ENCODE results near the gene SCN5A.
A peak's percentile ranks its signal among the peaks of the same experiment; 100 is the strongest.

The SCN5A gene

GRCh38 chr3:38649500-38650247 is at the start of gene SCN5A:
Gene SCN5A, minus strand, starts transcription at chr3:38649687. Its CDS starts 16,380 bp downstream, at chr3:38633307.
- Histone ChIP-seq H3K9me3 (ENCODE audit: control insufficient read depth, insufficient read depth, low read length) (no peaks in the 10 kb centered on the region), H3K27me3 (ENCODE audit: control insufficient read depth, insufficient read depth, low read length) (peaks cover 62% of the 10 kb centered on the region), H3K9ac (ENCODE audit: low read depth, low read length) (peak within 1 kb of the TSS; percentile 56), H3K4me3 (ENCODE audit: low read depth, low read length) (peak within 1 kb of the TSS; percentile 65), H3K36me3 (ENCODE audit: control insufficient read depth, insufficient read depth, low read length) (peaks cover 3% of the 10 kb centered on the region), H3K4me1 (ENCODE audit: control insufficient read depth, insufficient read depth, low read length) (peaks cover 3% of the 10 kb centered on the region)

- Histone ChIP-seq H3K4me1 (ENCODE audit: control insufficient read depth, insufficient read depth, low read length) (no peaks in the 10 kb centered on the region), H3K9me3 (ENCODE audit: control insufficient read depth, insufficient read depth, low read length) (no peaks in the 10 kb centered on the region), H3K9ac (ENCODE audit: low read depth, low read length) (no peak overlapping the region), H3K27me3 (ENCODE audit: control insufficient read depth, insufficient read depth, low read length) (no peaks in the 10 kb centered on the region), H3K4me3 (ENCODE audit: low read depth, low read length) (no peak overlapping the region), H3K36me3 (ENCODE audit: control insufficient read depth, insufficient read depth, low read length) (no peaks in the 10 kb centered on the region)
Measured at GRCh38 chr3:38698760-38699159, 49.3 kb upstream of the SCN5A start.

- no peaks in the 10 kb centered on the region for H3K27me3 ChIP-seq (ENCODE audit: control insufficient read depth, insufficient read depth, low read length)
- no peaks in the 10 kb centered on the region for H3K9me3 ChIP-seq (ENCODE audit: control insufficient read depth, insufficient read depth, low read length)
- H3K36me3 ChIP-seq (ENCODE audit: control insufficient read depth, insufficient read depth, low read length): no peaks in the 10 kb centered on the region
- no peak overlapping the region for H3K4me3 ChIP-seq (ENCODE audit: low read depth, low read length)
- H3K9ac ChIP-seq (ENCODE audit: low read depth, low read length): no peak overlapping the region
- H3K4me1 ChIP-seq (ENCODE audit: control insufficient read depth, insufficient read depth, low read length): no peaks in the 10 kb centered on the region
Measured at GRCh38 chr3:38698061-38698460, 48.6 kb upstream of the SCN5A start.

- H3K36me3 ChIP-seq (ENCODE audit: control insufficient read depth, insufficient read depth, low read length): no peaks in the 10 kb centered on the region
- no peak overlapping the region for H3K4me3 ChIP-seq (ENCODE audit: low read depth, low read length)
- H3K27me3 ChIP-seq (ENCODE audit: control insufficient read depth, insufficient read depth, low read length): no peaks in the 10 kb centered on the region
- no peak overlapping the region for H3K9ac ChIP-seq (ENCODE audit: low read depth, low read length)
- H3K9me3 ChIP-seq (ENCODE audit: control insufficient read depth, insufficient read depth, low read length): no peaks in the 10 kb centered on the region
- no peaks in the 10 kb centered on the region for H3K4me1 ChIP-seq (ENCODE audit: control insufficient read depth, insufficient read depth, low read length)
Measured at GRCh38 chr3:38696034-38696433, 46.5 kb upstream of the SCN5A start.

GRCh38 chr3:38690185-38690584 is 40.7 kb upstream of the SCN5A start:
- Histone ChIP-seq H3K4me3 (ENCODE audit: low read depth, low read length) (no peak overlapping the region), H3K9me3 (ENCODE audit: control insufficient read depth, insufficient read depth, low read length) (no peaks in the 10 kb centered on the region), H3K4me1 (ENCODE audit: control insufficient read depth, insufficient read depth, low read length) (no peaks in the 10 kb centered on the region), H3K9ac (ENCODE audit: low read depth, low read length) (no peak overlapping the region), H3K36me3 (ENCODE audit: control insufficient read depth, insufficient read depth, low read length) (no peaks in the 10 kb centered on the region), H3K27me3 (ENCODE audit: control insufficient read depth, insufficient read depth, low read length) (no peaks in the 10 kb centered on the region)

- H3K4me3 ChIP-seq (ENCODE audit: low read depth, low read length): no peak overlapping the region
- no peaks in the 10 kb centered on the region for H3K27me3 ChIP-seq (ENCODE audit: control insufficient read depth, insufficient read depth, low read length)
- no peaks in the 10 kb centered on the region for H3K4me1 ChIP-seq (ENCODE audit: control insufficient read depth, insufficient read depth, low read length)
- H3K9ac ChIP-seq (ENCODE audit: low read depth, low read length): no peak overlapping the region
- no peaks in the 10 kb centered on the region for H3K36me3 ChIP-seq (ENCODE audit: control insufficient read depth, insufficient read depth, low read length)
- H3K9me3 ChIP-seq (ENCODE audit: control insufficient read depth, insufficient read depth, low read length): no peaks in the 10 kb centered on the region
Measured at GRCh38 chr3:38689774-38690173, 40.3 kb upstream of the SCN5A start.

GRCh38 chr3:38689346-38689745 is 39.9 kb upstream of the SCN5A start:
- Histone ChIP-seq H3K36me3 (ENCODE audit: control insufficient read depth, insufficient read depth, low read length) (no peaks in the 10 kb centered on the region), H3K9ac (ENCODE audit: low read depth, low read length) (no peak overlapping the region), H3K9me3 (ENCODE audit: control insufficient read depth, insufficient read depth, low read length) (no peaks in the 10 kb centered on the region), H3K27me3 (ENCODE audit: control insufficient read depth, insufficient read depth, low read length) (no peaks in the 10 kb centered on the region), H3K4me1 (ENCODE audit: control insufficient read depth, insufficient read depth, low read length) (no peaks in the 10 kb centered on the region), H3K4me3 (ENCODE audit: low read depth, low read length) (no peak overlapping the region)

GRCh38 chr3:38687321-38687720 is 37.8 kb upstream of the SCN5A start:
- H3K4me3 ChIP-seq (ENCODE audit: low read depth, low read length): no peak overlapping the region
- no peaks in the 10 kb centered on the region for H3K9me3 ChIP-seq (ENCODE audit: control insufficient read depth, insufficient read depth, low read length)
- H3K36me3 ChIP-seq (ENCODE audit: control insufficient read depth, insufficient read depth, low read length): no peaks in the 10 kb centered on the region
- no peaks in the 10 kb centered on the region for H3K27me3 ChIP-seq (ENCODE audit: control insufficient read depth, insufficient read depth, low read length)
- no peaks in the 10 kb centered on the region for H3K4me1 ChIP-seq (ENCODE audit: control insufficient read depth, insufficient read depth, low read length)
- H3K9ac ChIP-seq (ENCODE audit: low read depth, low read length): no peak overlapping the region

GRCh38 chr3:38684546-38684945 is 35.1 kb upstream of the SCN5A start:
- Histone ChIP-seq H3K4me3 (ENCODE audit: low read depth, low read length) (no peak overlapping the region), H3K36me3 (ENCODE audit: control insufficient read depth, insufficient read depth, low read length) (peaks cover 3% of the 10 kb centered on the region), H3K9ac (ENCODE audit: low read depth, low read length) (no peak overlapping the region), H3K27me3 (ENCODE audit: control insufficient read depth, insufficient read depth, low read length) (no peaks in the 10 kb centered on the region), H3K9me3 (ENCODE audit: control insufficient read depth, insufficient read depth, low read length) (no peaks in the 10 kb centered on the region), H3K4me1 (ENCODE audit: control insufficient read depth, insufficient read depth, low read length) (no peaks in the 10 kb centered on the region)

- no peak overlapping the region for H3K4me3 ChIP-seq (ENCODE audit: low read depth, low read length)
- H3K4me1 ChIP-seq (ENCODE audit: control insufficient read depth, insufficient read depth, low read length): no peaks in the 10 kb centered on the region
- no peak overlapping the region for H3K9ac ChIP-seq (ENCODE audit: low read depth, low read length)
- H3K36me3 ChIP-seq (ENCODE audit: control insufficient read depth, insufficient read depth, low read length): no peaks in the 10 kb centered on the region
- H3K27me3 ChIP-seq (ENCODE audit: control insufficient read depth, insufficient read depth, low read length): no peaks in the 10 kb centered on the region
- H3K9me3 ChIP-seq (ENCODE audit: control insufficient read depth, insufficient read depth, low read length): no peaks in the 10 kb centered on the region
Measured at GRCh38 chr3:38669668-38670067, 20.2 kb upstream of the SCN5A start.

GRCh38 chr3:38662544-38662943 is 13.1 kb upstream of the SCN5A start:
- no peaks in the 10 kb centered on the region for H3K27me3 ChIP-seq (ENCODE audit: control insufficient read depth, insufficient read depth, low read length)
- H3K4me1 ChIP-seq (ENCODE audit: control insufficient read depth, insufficient read depth, low read length): peaks cover 8% of the 10 kb centered on the region
- peaks cover 2% of the 10 kb centered on the region for H3K9me3 ChIP-seq (ENCODE audit: control insufficient read depth, insufficient read depth, low read length)
- no peak overlapping the region for H3K4me3 ChIP-seq (ENCODE audit: low read depth, low read length)
- H3K9ac ChIP-seq (ENCODE audit: low read depth, low read length): no peak overlapping the region
- no peaks in the 10 kb centered on the region for H3K36me3 ChIP-seq (ENCODE audit: control insufficient read depth, insufficient read depth, low read length)

- Histone ChIP-seq H3K4me1 (ENCODE audit: control insufficient read depth, insufficient read depth, low read length) (peaks cover 8% of the 10 kb centered on the region), H3K27me3 (ENCODE audit: control insufficient read depth, insufficient read depth, low read length) (peaks cover 4% of the 10 kb centered on the region), H3K4me3 (ENCODE audit: low read depth, low read length) (no peak overlapping the region), H3K36me3 (ENCODE audit: control insufficient read depth, insufficient read depth, low read length) (no peaks in the 10 kb centered on the region), H3K9ac (ENCODE audit: low read depth, low read length) (no peak overlapping the region), H3K9me3 (ENCODE audit: control insufficient read depth, insufficient read depth, low read length) (peaks cover 2% of the 10 kb centered on the region)
Measured at GRCh38 chr3:38658841-38659240, 9.4 kb upstream of the SCN5A start.
